Mucosa of gallbladder (tissue), 1 donor: ENCODE measurements around the gene ZNF618. TPM values are rescaled to one million over a fixed set of nuclear protein-coding genes. Genes with fewer than 3 reads are reported as not detected.
A peak's percentile ranks its signal among the peaks of the same experiment; 100 is the strongest.

Experiments used
- DNase-seq: peaks from one replicate; pipeline ENCODE4 v3.0.0-alpha.2; 2020; ENCODE audit warnings: low spot score
- total RNA-seq: library from RNA; stranded (reverse); gene quantifications from one replicate; pipeline ENCODE4 v1.2.1, GENCODE V29; 2021
- donor health status: DM: no; HTN: no; CAD: no.

Gene ZNF618
- total RNA-seq, 1 donor from 2014 or later, result 26.6 TPM

GRCh38 chr9:113955076-113955752, 79.1 kb downstream of the ZNF618 start:
- DNase-seq, result no peak

- no peak for DNase-seq
Observed at GRCh38 chr9:113956901-113957300, 80.8 kb downstream of the ZNF618 start.

GRCh38 chr9:113957351-113957750, 81.2 kb downstream of the ZNF618 start:
- DNase-seq, result no peak

GRCh38 chr9:113957821-113958341, 81.8 kb downstream of the ZNF618 start:
- peak; percentile 76 for DNase-seq

- DNase-seq, result no peak
Observed at GRCh38 chr9:113958556-113958955, 82.4 kb downstream of the ZNF618 start.

- DNase-seq, result no peak
Observed at GRCh38 chr9:113960768-113961167, 84.7 kb downstream of the ZNF618 start.

- no peak for DNase-seq
Observed at GRCh38 chr9:113962396-113962795, 86.3 kb downstream of the ZNF618 start.

- DNase-seq, result no peak
Observed at GRCh38 chr9:113963017-113963620, 87.0 kb downstream of the ZNF618 start.

GRCh38 chr9:113963696-113964494, 87.8 kb downstream of the ZNF618 start:
- peak; percentile 38 for DNase-seq

GRCh38 chr9:113964495-113965170, 88.5 kb downstream of the ZNF618 start:
- DNase-seq, result no peak

- DNase-seq, result peak; percentile 90
Observed at GRCh38 chr9:113966394-113966793, 90.3 kb downstream of the ZNF618 start.

- no peak for DNase-seq
Observed at GRCh38 chr9:113967380-113967779, 91.3 kb downstream of the ZNF618 start.

- no peak for DNase-seq
Observed at GRCh38 chr9:113969343-113969742, 93.2 kb downstream of the ZNF618 start.

GRCh38 chr9:113973226-113973625, 97.1 kb downstream of the ZNF618 start:
- no peak for DNase-seq

GRCh38 chr9:113973963-113974413, 97.9 kb downstream of the ZNF618 start:
- DNase-seq, result peak; percentile 34

GRCh38 chr9:113976915-113977314, 100.8 kb downstream of the ZNF618 start:
- no peak for DNase-seq

- no peak for DNase-seq
Observed at GRCh38 chr9:113978725-113979342, 102.7 kb downstream of the ZNF618 start.

- DNase-seq, result no peak
Observed at GRCh38 chr9:113979343-113980127, 103.4 kb downstream of the ZNF618 start.

GRCh38 chr9:113984639-113985380, 108.7 kb downstream of the ZNF618 start:
- no peak for DNase-seq
